Endothelial cell of umbilical vein (primary cell): ENCODE measurements around the gene CTNNA2. TPM values are rescaled to one million over a fixed set of nuclear protein-coding genes. Genes with fewer than 3 reads are reported as not detected.

Experiments
- BruUV-seq: library from RNA; stranded (reverse); fragments of 400-500 nt; replicated peaks from 2 replicates; lab custom pipeline; 2021; lab: Mats Ljungman, UMichigan
- CTCF ChIA-PET: fragments of 300-600, 350-600 bp; sonication (Branson Sonifier 250); formaldehyde crosslinking; loops from one replicate; lab custom pipeline; 2021; ENCODE audit warnings: antibody characterized with exemption, inconsistent platforms; lab: Charles Lee
- POLR2A ChIA-PET: fragments of 300-600, 350-600 bp; sonication (Branson Sonifier 250); formaldehyde crosslinking; loops from one replicate; lab custom pipeline; 2021; ENCODE audit warnings: antibody characterized with exemption, inconsistent platforms; lab: Charles Lee
- DNase-seq: peaks from one replicate; pipeline ENCODE4 v3.0.0-alpha.2; 2011; ENCODE audit warnings: low read depth, low spot score
- FAIRE-seq: peaks from 2 replicates; lab custom pipeline; 2011; peaks lifted over from hg19 to GRCh38; lab: Jason Lieb, UNC
- H2AFZ ChIP-seq: 2 replicates; pipeline ENCODE4 v1.6.0; 2012; ENCODE audit warnings: low read depth, low read length, control low read depth, inconsistent platforms
- H3K27ac ChIP-seq: 2 replicates; pipeline ENCODE4 v1.5.1; 2011; ENCODE audit warnings: low read depth, mild to moderate bottlenecking, control low read depth, low read length, moderate library complexity; ENCODE audit not compliant: insufficient read depth
- H3K27me3 ChIP-seq, 2 experiments: 2 replicates each; pipeline versions ENCODE4 v1.6.0 to v1.6.1; 2011; ENCODE audit warnings: low read length in 2 of 2, mixed read lengths in 1 of 2; ENCODE audit not compliant: control insufficient read depth in 2 of 2, insufficient read depth in 2 of 2
- H3K36me3 ChIP-seq, 2 experiments: 2 replicates in 1 of 2; 3 replicates in 1 of 2; pipeline ENCODE4 v1.5.1; 2011; ENCODE audit warnings: low read length in 2 of 2, mild to moderate bottlenecking in 1 of 2, moderate library complexity in 1 of 2; ENCODE audit not compliant: control insufficient read depth in 2 of 2, insufficient read depth in 2 of 2; ENCODE audit errors: extremely low read depth in 1 of 2
- H3K4me1 ChIP-seq: 3 replicates; pipeline ENCODE4 v1.5.1; 2011; ENCODE audit warnings: mild to moderate bottlenecking, low read length; ENCODE audit not compliant: control insufficient read depth, insufficient read depth; ENCODE audit errors: extremely low read depth
- H3K4me2 ChIP-seq: 2 replicates; pipeline ENCODE4 v1.6.1; 2011; ENCODE audit warnings: low read length, control low read depth, mixed read lengths; ENCODE audit not compliant: insufficient read depth
- H3K4me3 ChIP-seq, 3 experiments: fragments of 200-600 bp in 1 of 3; sonication (generic), shearing (Covaris generic) in 1 of 3; replicated peaks in 1 of 3; 2 replicates each; pipeline ENCODE4 v1.5.1; 2011 to 2016; ENCODE audit warnings: control low read depth in 3 of 3, low read length in 3 of 3, mild to moderate bottlenecking in 2 of 3, inconsistent platforms in 1 of 3, low read depth in 1 of 3, moderate library complexity in 1 of 3; ENCODE audit not compliant: insufficient read depth in 1 of 3
- H3K79me2 ChIP-seq: 2 replicates; pipeline ENCODE4 v1.6.0; 2012; ENCODE audit warnings: low read length, inconsistent platforms; ENCODE audit not compliant: control insufficient read depth, insufficient read depth
- H3K9ac ChIP-seq: replicated peaks from 2 replicates; pipeline ENCODE3; 2011; ENCODE audit warnings: low read length, control low read depth; ENCODE audit not compliant: insufficient read depth; ENCODE audit errors: extremely low read depth
- H3K9me1 ChIP-seq: replicated peaks from 3 replicates; pipeline ENCODE4 v1.6.0; 2011; ENCODE audit warnings: mild to moderate bottlenecking, low read length; ENCODE audit not compliant: control insufficient read depth, insufficient read depth; ENCODE audit errors: extremely low read depth
- H3K9me3 ChIP-seq: replicated peaks from 2 replicates; pipeline ENCODE4 v1.5.1; 2012; ENCODE audit warnings: low read length, inconsistent platforms; ENCODE audit not compliant: control insufficient read depth, insufficient read depth
- H4K20me1 ChIP-seq: replicated peaks from 2 replicates; pipeline ENCODE3; 2011; ENCODE audit warnings: mild to moderate bottlenecking, low read length; ENCODE audit not compliant: control insufficient read depth, insufficient read depth; ENCODE audit errors: extremely low read depth
- CTCF ChIP-seq, 2 donors: IDR thresholded peaks; 1 replicate in 1 of 2; 2 replicates in 1 of 2; pipeline ENCODE4 v1.5.1; 2011; ENCODE audit warnings: low read length in 2 of 2, mild to moderate bottlenecking in 2 of 2, moderate library complexity in 2 of 2, control low read depth in 1 of 2, inconsistent platforms in 1 of 2, low read depth in 1 of 2; ENCODE audit not compliant: insufficient read depth in 1 of 2; ENCODE audit errors: extremely low read depth in 1 of 2
- EZH2 ChIP-seq: IDR thresholded peaks from 2 replicates; pipeline ENCODE4 v1.6.1; 2012; ENCODE audit warnings: borderline replicate concordance, low read depth, mild to moderate bottlenecking, moderate library complexity, low read length, inconsistent platforms; ENCODE audit not compliant: severe bottlenecking
- FOS ChIP-seq: IDR thresholded peaks from 2 replicates; pipeline ENCODE4 v1.6.1; 2011; ENCODE audit warnings: mild to moderate bottlenecking, low read length, moderate library complexity, borderline replicate concordance; ENCODE audit not compliant: insufficient read depth
- GATA2 ChIP-seq: IDR thresholded peaks from 2 replicates; pipeline ENCODE4 v1.7.0; 2011; ENCODE audit warnings: low read depth, mild to moderate bottlenecking, moderate library complexity, mixed read lengths, low read length; ENCODE audit not compliant: insufficient read length, insufficient read depth
- JUN ChIP-seq: IDR thresholded peaks from 2 replicates; pipeline ENCODE4 v1.6.1; 2011; ENCODE audit warnings: borderline replicate concordance, low read depth; ENCODE audit not compliant: insufficient read length, insufficient read depth
- MYC ChIP-seq: IDR thresholded peaks from one replicate; pipeline ENCODE4 v1.6.1; 2011; ENCODE audit warnings: mild to moderate bottlenecking, low read depth, low read length
- POLR2A ChIP-seq: IDR thresholded peaks from 2 replicates; pipeline ENCODE4 v1.6.1; 2012; ENCODE audit warnings: low read depth, mild to moderate bottlenecking, control low read depth, low read length
- POLR2AphosphoS5 ChIP-seq: IDR thresholded peaks from 2 replicates; pipeline ENCODE4 v1.6.1; 2012; ENCODE audit warnings: low read depth, mild to moderate bottlenecking, control low read depth, low read length, moderate library complexity; ENCODE audit not compliant: insufficient read depth
- dilution Hi-C: fragments of 300-500 bp; cut with MboI; formaldehyde crosslinking; loops from one replicate; pipeline ENCODE4 v1.15.0; 2019; ENCODE audit warnings: low sequenced_read_pairs; ENCODE audit not compliant: extremely low pct_ligation_motif_present
- intact Hi-C: fragments of 100-400 bp; cut with micrococcal nuclease; formaldehyde crosslinking; loops from one replicate; pipeline ENCODE4 v1.10.0; 2022
- polyA plus RNA-seq, 4 experiments: library from polyadenylated mRNA; depleted of rRNA in 3 of 4; stranded (reverse) in 3 of 4; unstranded in 1 of 4; fragments of >200 nt; gene quantifications; 2 replicates each; pipeline versions ENCODE4 v1.2.1 to v1.2.3, GENCODE V29; 2011 to 2012; ENCODE audit warnings: missing spikeins in 1 of 4
- total RNA-seq: library from RNA; stranded (reverse); gene quantifications from 2 replicates; pipeline ENCODE4 v1.2.3, GENCODE V29; 2021
- TF ChIP-seq, protein P1 (sequence below): IDR thresholded peaks from 2 replicates; pipeline ENCODE4 v1.6.1; 2011; ENCODE audit not compliant: insufficient read depth, insufficient read length

Gene CTNNA2
- total and polyA plus RNA-seq, 2 donors (not counting 3 experiments of a cell fraction or from before 2014, with no cell fraction given) = not detected

- H3K4me1 ChIP-seq = no peaks in the 10 kb centered on the region
- H3K27ac ChIP-seq = no peak overlapping the region
- POLR2A ChIA-PET = no interaction called here
- H3K4me2 ChIP-seq = no peak overlapping the region
- dilution Hi-C loops = no loop called here
- CTCF ChIA-PET = no interaction called here
- H2AFZ ChIP-seq = no peak overlapping the region
- TF ChIP-seq, protein P1, sequence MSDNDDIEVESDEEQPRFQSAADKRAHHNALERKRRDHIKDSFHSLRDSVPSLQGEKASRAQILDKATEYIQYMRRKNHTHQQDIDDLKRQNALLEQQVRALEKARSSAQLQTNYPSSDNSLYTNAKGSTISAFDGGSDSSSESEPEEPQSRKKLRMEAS = no peak
- TF ChIP-seq POLR2AphosphoS5 (no peak), FOS (no peak), CTCF (IDR thresholded peaks at IDR 0.05; ENCODE audit: extremely low read depth in 1 of 2, insufficient read depth in 1 of 2, low read depth in 1 of 2, low read length in 2 of 2) (no peak), GATA2 (no peak), EZH2 (no peak), MYC (no peak), POLR2A (no peak), JUN (no peak)
- no peaks in the 10 kb centered on the region for H3K9me1 ChIP-seq
- DNase-seq (no peak), FAIRE-seq (no peak)
- H3K9ac ChIP-seq = no peak overlapping the region
- peaks cover 5% of the 10 kb centered on the region for H3K9me3 ChIP-seq
- no peaks in the 10 kb centered on the region for H3K79me2 ChIP-seq
- H3K27me3 ChIP-seq = no peaks in the 10 kb centered on the region
- no peak overlapping the region for H3K4me3 ChIP-seq
- H4K20me1 ChIP-seq = no peaks in the 10 kb centered on the region
- intact Hi-C loops = no loop called here
- no peaks in the 10 kb centered on the region for H3K36me3 ChIP-seq
- no TSS peak for BruUV-seq
Measured at GRCh38 chr2:79649531-79649930, 136.7 kb downstream of the CTNNA2 start.
